GM19023 (cell line): ENCODE data around the gene MYBL2.

ENCODE experiments used
- ATAC-seq: cut with Tn5 transposase; IDR thresholded peaks from one replicate; pipeline ENCODE4 v1.9.1; 2021; ENCODE audit warnings: mild to moderate bottlenecking, moderate library complexity; ENCODE audit not compliant: unreplicated experiment

MYBL2 gene

DNA sequence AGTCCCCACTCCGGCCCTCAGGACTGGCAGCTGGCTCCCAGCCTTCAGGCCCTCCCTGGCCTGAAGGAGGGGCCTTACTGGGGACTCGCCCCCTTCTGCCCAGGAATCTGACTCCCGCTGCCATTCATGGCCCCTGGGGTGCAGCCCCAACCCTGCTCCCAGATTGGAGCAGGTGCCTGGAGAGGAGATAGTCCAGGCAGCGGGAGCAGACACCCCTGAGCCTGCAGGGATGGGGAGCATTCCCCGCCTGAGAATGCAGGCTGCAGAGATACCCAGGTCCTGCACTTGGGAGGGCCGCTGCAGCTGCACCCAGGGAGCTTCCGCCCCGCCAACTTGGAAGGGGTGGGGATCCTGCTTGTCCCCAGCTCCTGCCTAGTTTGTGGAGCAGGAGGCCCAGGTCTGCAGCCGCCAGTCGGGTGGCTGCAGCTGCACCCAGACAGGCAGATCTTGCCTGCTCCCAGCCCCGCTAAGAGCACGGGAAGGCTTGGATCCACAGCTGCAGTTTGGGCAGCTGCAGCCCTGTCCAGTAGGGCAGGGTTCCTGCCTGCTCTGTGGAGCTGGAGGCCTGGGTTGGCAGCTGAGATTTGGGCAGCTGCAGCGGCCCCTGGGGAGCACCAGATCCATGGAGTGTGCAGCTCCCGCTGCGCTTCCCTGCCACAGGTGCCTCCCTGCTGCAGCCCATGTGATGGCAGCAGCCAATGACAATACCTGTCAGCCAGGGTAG is 54.7 kb downstream of the MYBL2 start:
- no peak for ATAC-seq

DNA sequence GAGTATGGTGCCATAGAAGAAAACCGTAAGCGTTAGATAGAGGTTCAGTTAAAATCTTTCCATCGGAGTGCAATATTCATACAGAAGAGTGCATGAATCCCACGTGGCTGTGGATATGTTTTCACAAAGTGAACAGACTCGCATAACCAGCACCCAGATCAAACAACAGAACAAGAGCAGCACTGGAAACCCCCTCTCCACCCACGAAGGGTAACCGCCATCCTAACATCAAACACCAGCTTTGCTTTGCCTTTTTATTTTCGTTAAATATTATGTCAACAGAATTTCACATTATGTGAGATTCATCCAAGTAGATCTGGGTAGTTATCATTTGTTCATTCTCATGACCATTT is 55.2 kb downstream of the MYBL2 start:
- ATAC-seq, result no peak

DNA sequence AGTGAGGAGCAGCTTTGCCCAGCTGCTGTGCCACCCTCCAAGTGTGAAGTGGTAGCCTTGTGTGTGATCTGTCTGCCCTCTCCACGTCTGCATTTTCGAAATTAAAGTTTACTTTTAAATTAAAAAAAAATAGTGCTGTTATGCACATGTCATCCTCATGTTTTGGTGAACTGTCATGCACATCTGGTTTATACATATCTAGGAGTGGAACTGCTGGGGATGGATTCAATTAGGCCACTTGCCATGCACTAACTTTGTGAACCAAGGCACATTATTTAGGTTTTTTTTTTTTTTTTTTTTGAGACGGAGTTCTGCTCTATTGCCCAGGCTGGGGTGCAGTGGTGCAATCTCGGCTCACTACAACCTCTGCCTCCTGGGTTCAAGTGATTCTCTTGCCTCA is 56.3 kb downstream of the MYBL2 start:
- ATAC-seq, result no peak

DNA sequence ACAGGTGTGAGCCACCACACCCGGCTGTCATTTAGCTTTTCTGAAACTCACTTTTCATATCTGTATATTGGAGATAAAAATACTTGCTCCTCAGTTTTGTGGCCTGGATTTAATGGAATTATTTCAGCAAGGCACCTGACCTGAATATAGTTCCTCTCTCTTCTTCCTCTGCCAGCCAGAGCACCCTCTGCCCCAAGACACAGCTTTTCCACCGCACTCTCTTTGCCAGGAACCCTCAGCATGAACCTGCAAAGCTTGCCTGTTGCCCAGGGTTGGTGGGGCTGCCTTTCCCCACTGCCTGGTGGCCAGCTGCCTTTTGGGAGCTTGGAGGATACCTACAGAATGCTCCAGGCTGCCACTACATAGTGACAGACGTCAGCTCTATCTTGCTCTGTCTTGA is 56.8 kb downstream of the MYBL2 start:
- no peak for ATAC-seq

- no peak for ATAC-seq
Observed at GRCh38 chr20:43724383-43724782, 57.5 kb downstream of the MYBL2 start.

GRCh38 chr20:43725666-43726065 is 58.8 kb downstream of the MYBL2 start:
- no peak for ATAC-seq

- ATAC-seq, result no peak
Observed at GRCh38 chr20:43726333-43726732, 59.4 kb downstream of the MYBL2 start.

- no peak for ATAC-seq
Observed at GRCh38 chr20:43726811-43727338, 60.0 kb downstream of the MYBL2 start, which contains the start of gene GTSF1L. Gene GTSF1L, minus strand, starts transcription at chr20:43727002. Its CDS starts 308 bp downstream, at chr20:43726694.

GRCh38 chr20:43727980-43728590 is 61.2 kb downstream of the MYBL2 start:
- no peak for ATAC-seq

DNA sequence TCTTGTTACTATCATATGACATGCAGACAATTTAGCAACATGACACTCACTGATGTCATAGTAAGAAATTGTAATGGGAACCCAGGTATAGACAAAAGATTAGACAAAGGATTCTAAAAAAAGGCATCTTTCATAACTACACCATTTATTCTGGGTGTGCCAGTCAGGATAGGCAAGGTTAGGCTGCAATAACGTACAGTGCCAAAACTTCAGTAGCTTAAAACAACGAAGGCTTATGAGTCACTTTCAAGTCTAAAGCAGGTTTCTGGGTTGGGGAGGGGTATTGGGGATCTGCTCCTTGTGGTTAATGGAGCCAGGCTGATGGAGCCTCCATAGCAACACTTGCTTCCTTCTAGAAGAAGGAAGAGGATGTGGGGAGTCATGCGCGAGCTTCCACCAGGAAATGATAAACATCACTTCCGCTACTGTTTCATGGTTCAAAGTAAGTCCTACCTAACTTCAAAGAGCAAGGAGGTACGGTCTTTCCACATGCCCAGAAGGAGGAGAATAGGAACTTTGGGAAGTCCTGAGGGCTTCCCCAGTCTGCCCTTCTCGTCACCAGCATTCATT is 61.9 kb downstream of the MYBL2 start:
- ATAC-seq, result no peak

GRCh38 chr20:43731469-43731868 is 64.6 kb downstream of the MYBL2 start:
- ATAC-seq, result no peak

- ATAC-seq, result no peak
Observed at GRCh38 chr20:43731927-43732326, 65.0 kb downstream of the MYBL2 start.

- ATAC-seq, result peak; percentile 60
Observed at GRCh38 chr20:43736588-43737158, 69.8 kb downstream of the MYBL2 start.

DNA sequence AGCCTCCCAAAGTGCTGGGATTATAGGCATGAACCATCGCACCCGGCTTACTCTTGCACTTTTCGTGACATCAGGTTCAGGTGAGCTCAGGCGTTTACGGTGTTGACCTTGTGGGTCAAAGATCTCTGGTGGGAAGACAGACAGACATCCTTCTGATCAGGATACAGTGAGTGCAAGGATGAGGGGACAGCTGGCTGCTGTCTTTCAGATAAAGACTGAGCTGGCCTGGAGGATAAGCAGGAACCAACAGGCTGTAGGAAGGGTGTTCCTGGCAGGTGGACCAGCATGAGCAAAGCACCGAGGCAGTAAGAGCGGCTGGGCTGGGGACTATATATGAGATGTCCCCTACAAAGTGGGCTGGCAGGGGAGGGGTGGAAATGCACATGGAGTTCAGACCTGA is 71.0 kb downstream of the MYBL2 start:
- ATAC-seq, result no peak

DNA sequence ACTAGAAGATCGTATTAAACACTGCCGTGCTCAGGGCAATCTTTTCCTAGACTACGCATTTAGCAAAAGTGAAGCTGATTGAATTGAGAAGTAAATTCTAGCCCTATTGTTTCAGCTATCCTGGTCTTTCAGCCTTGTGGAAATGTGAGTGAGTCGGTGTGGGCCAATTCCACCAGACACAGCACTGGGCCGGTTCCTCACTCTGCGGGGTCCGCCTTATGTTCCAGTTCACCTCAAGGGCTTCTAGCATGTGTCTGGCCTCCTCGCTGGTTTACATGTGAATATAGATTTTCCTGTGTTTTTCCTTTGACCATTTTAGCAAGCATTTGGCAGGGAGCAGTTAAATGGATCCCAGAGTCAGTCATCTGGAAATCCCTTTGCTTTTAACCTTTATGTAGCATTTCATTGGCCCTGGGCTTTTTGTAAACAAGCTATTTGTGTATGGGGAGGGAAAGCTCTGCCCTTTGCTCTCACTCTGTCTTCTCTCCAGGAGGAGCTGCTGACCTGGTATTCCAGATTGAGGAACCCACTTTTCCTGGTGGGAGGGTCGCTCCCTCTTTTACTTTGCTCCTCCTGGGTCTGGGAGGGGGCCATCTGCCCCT is 72.3 kb downstream of the MYBL2 start:
- no peak for ATAC-seq

DNA sequence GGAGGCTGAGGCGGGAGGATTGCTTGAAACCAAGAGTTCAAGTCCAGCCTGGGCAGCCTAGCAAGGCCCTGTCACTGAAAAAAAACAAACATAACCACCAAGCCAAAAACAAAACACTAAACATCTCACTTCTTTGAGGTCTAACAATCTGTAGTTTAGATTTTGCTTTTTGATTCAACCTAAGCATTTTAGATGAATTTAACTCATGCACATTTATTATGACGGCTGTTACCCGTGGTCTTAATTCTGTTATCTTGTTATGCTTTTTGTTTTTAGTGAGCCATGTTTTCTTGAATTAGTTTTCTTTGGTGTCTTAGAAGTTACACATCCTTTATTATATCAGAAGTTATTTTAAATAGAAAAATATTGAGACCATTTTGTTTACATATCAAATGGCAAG is 73.7 kb downstream of the MYBL2 start:
- ATAC-seq, result no peak

- ATAC-seq, result no peak
Observed at GRCh38 chr20:43744151-43744611, 77.3 kb downstream of the MYBL2 start.

DNA sequence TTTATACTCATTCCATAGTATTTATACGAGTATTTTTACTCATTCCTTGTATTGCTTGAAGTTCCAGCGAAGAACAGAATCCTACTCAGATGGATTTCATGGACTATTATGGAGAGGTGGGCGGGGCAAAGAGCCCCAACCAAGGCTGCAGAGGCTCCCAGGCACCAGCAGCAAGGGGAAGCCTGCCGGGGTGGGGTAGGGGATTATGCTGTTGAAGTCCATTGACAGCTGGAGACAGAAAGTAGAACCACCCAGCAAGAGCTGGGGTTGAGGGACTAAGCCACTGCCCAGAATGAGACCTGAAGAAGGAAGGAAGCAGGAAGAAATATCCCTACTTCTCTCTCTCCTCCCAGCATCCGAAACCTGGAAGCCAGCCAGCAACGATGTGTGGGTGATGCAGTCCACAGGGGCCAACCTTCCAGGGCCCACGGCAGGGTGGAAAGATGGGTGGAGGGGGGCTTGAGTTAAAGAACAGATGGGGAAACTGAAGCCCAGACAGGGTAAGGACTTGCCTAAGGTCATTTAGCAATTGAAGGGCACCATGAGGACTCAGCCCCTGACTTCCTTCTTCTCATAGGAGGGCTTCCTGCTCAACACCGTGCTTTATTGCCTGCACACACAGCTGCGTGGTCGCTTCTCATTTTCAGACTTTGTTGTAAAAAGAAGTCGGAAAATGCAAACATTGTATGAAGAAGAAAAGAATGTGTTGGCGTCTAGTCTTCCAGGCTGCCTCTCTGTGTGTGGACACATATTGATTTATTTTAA is 78.2 kb downstream of the MYBL2 start:
- ATAC-seq, result no peak

DNA sequence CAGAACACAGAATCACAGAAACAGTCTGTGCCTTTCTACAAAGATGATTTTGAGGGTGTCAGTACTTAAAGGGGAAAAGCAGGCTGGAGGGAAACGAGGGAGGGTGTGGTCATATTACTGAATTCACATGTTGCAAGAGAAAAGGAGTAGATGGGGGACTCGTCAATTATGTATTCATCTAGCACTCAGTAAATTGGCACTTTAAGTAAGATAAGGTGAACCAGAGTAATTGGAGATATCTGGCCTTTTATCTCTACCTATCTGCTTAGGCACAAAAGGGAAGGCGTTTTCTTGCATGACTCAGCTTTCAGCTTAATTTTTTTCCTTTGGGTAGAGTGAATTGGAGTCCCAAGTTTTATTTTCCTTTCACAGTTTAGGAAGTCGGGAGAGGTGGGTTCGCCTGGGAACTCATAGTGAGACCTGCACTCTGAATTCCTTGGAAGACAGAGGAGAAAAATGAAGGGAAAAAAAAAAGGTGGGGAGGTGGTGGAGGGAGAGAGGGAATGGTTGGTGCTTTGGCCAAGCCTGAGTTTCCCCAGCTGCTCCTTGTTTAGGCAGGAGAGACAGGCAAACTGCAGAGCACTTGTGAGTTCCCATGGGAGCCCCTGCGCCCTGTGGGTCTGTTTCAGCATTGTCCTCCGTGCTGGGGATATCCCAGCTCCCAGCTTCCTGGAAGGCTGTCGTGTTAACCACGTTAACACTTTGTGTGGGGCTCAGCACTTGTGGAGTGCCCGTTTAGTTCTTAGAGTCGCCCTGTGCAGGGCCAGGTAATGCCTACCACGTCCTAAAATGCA is 79.6 kb downstream of the MYBL2 start:
- ATAC-seq, result no peak

- no peak for ATAC-seq
Observed at GRCh38 chr20:43748274-43748673, 81.4 kb downstream of the MYBL2 start.
